ENCODE measurements around the gene SHISA5. TPM values are rescaled to one million over a fixed set of nuclear protein-coding genes. Genes with fewer than 3 reads are reported as not detected.

Gene SHISA5
- total and polyA plus RNA-seq, 2 of the 8 experiments (the other 6 are each of a cell fraction or from before 2014, with no cell fraction given): 196 to 315 TPM

DNA sequence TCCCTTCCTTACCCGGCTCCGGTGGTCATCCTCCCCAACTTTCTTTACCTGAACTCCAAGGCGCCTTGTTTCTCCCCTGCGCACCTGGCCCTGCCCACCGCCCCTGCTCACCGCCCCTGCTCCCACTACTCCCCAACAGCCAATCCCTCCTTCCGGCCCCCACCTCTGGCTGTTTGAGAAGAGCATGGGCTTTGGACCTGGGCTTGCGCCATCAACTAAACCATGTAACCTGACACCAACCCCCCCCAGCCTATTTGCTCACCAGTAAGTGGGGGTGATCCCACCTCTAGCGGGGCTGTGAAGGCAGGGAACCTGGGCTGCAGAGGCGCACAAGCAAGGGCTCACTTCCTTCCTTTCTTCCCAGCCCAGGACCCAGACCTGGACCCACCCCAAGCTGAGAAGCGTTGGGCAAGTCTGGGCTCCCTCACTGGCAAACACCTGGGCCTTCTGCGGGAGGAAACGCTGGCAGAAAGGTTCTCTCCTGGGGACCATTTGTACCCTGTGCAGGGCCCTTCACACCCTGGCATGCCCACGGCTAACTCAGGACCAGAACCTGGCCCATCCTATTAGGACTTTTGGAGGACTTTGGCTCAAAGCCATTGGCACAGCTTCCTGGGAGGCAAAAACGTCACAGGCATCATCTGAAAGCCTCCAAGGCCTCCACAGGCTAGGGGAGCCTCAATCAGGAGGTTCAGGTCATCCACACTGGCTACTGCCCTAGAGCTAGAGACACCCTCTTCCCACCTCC lies 73.8 kb downstream of the SHISA5 start, which contains the start of gene PLXNB1 (continued):
- TF ChIP-seq GTF2F1 (IDR thresholded peaks at IDR 0.05; ENCODE audit: borderline replicate concordance, low read depth, low read length) (no peak), JUND (IDR thresholded peaks at IDR 0.05; ENCODE audit: low read length) (peak; percentile 7; the same call in 1 of the 2 replicates), EP300 (IDR thresholded peaks at IDR 0.05; ENCODE audit: borderline replicate concordance in 1 of 2, low read depth in 2 of 2, low read length in 2 of 2) (peak in 1 of 2 experiments; percentile 45; a peak in 1 of 3 replicates), CEBPB (IDR thresholded peaks at IDR 0.05; ENCODE audit: low read depth, low read length) (peak; percentile 94), SIX5 (IDR thresholded peaks at IDR 0.05; ENCODE audit: low read depth, low read length) (peak; percentile 52), EGR1 (IDR thresholded peaks at IDR 0.05; ENCODE audit: borderline replicate concordance, low read depth, low read length) (no peak), SRF (IDR thresholded peaks at IDR 0.05; ENCODE audit: low read depth, low read length) (no peak), TBP (IDR thresholded peaks at IDR 0.05; ENCODE audit: low read depth, low read length) (peak; percentile 20; the same call in 1 of the 2 replicates), TCF12 (IDR thresholded peaks at IDR 0.05; ENCODE audit: low read depth, low read length) (no peak)
- TF ChIP-seq, protein P1, sequence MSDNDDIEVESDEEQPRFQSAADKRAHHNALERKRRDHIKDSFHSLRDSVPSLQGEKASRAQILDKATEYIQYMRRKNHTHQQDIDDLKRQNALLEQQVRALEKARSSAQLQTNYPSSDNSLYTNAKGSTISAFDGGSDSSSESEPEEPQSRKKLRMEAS (IDR thresholded peaks at IDR 0.05): peak; percentile 52; the same call in 1 of the 2 replicates

Measured in H1 (cell line).